ENCODE results near the gene DPH2.

GRCh38 chr1:44013949-44014348 is 44.1 kb downstream of the DPH2 start:
- TF ChIP-seq MAZ (IDR thresholded peaks at IDR 0.05; ENCODE audit: borderline replicate concordance, low read depth, low read length) (no peak), RAD21 (conservative IDR thresholded peaks at IDR 0.05 in 1 of 2, IDR thresholded peaks at IDR 0.05 in 1 of 2) (no peak), CTCF (IDR thresholded peaks at IDR 0.05) (no peak), REST (IDR thresholded peaks at IDR 0.05) (no peak), POLR2A (IDR thresholded peaks at IDR 0.05; ENCODE audit: low read length) (no peak), ZFP36 (IDR thresholded peaks at IDR 0.05; ENCODE audit: borderline replicate concordance, partially characterized antibody) (no peak), NR3C1 (IDR thresholded peaks at IDR 0.05) (no peak), CEBPB (IDR thresholded peaks at IDR 0.05) (no peak)
